RWPE1 (cell line): ENCODE data around the gene MYL4.

Experiments
- CTCF ChIA-PET: fragments of 350-600 bp; sonication (Branson Sonifier 250); formaldehyde crosslinking; extraction: SDS; loops from one replicate; lab custom pipeline; 2021; lab: Yijun Ruan, JAX
- POLR2A ChIA-PET: fragments of 400-600 bp; formaldehyde crosslinking; extraction: SDS; loops from one replicate; lab custom pipeline; 2020; ENCODE audit warnings: antibody characterized with exemption; ENCODE audit not compliant: low non-redundant PET; lab: Yijun Ruan, JAX
- DNase-seq: peaks from one replicate; pipeline ENCODE4 v3.0.0; 2012; ENCODE audit warnings: low spot score
- H3K27ac ChIP-seq: fragments of 450-650 bp; 2 replicates; pipeline ENCODE4 v1.5.1; 2017
- TF ChIP-seq, protein P1 (sequence below): fragments of 450-650 bp; conservative IDR thresholded peaks from 2 replicates; pipeline ENCODE4 v1.5.1; 2017; ENCODE audit warnings: low read depth, mild to moderate bottlenecking

Gene MYL4

DNA sequence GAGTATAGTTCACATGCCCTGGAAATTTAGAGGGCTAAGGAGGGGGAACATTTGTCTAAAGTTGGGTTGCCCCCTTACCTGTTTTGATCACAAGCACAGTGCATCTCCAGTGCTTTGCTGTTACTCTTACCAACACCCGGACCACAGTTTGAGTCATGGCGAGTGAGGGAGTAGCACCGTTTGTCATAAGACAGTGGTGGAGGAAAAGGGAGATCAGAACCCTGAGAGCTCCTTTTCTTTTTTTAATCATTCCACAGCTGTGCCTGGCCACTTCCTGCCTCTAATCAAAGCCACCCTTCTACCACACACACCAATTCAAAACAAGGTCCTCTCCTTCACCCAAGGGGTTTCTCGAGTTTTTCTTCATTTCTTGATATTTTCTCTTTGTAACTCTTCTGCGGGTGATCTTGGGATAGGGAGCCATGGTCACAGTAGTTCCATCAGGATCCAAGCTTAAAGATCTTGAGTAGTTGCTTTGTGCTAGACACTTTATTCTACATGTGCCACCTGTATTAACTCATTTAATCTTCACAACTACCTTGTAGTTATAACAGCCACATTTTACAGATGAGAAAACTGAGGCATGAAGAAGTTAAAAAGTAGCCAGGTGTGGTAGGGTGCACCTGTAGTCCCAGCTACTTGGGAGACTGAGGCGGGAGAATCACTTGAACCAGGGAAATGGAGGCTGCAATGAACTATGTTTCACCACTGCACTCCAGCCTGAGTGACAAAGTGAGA is 5.0 kb upstream of the MYL4 start:
- CTCF ChIA-PET, result no interaction called here
- DNase-seq, result no peak
- POLR2A ChIA-PET, result no interaction called here
- TF ChIP-seq, protein P1, sequence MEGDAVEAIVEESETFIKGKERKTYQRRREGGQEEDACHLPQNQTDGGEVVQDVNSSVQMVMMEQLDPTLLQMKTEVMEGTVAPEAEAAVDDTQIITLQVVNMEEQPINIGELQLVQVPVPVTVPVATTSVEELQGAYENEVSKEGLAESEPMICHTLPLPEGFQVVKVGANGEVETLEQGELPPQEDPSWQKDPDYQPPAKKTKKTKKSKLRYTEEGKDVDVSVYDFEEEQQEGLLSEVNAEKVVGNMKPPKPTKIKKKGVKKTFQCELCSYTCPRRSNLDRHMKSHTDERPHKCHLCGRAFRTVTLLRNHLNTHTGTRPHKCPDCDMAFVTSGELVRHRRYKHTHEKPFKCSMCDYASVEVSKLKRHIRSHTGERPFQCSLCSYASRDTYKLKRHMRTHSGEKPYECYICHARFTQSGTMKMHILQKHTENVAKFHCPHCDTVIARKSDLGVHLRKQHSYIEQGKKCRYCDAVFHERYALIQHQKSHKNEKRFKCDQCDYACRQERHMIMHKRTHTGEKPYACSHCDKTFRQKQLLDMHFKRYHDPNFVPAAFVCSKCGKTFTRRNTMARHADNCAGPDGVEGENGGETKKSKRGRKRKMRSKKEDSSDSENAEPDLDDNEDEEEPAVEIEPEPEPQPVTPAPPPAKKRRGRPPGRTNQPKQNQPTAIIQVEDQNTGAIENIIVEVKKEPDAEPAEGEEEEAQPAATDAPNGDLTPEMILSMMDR, result no peak
- no peak overlapping the region for H3K27ac ChIP-seq

DNA sequence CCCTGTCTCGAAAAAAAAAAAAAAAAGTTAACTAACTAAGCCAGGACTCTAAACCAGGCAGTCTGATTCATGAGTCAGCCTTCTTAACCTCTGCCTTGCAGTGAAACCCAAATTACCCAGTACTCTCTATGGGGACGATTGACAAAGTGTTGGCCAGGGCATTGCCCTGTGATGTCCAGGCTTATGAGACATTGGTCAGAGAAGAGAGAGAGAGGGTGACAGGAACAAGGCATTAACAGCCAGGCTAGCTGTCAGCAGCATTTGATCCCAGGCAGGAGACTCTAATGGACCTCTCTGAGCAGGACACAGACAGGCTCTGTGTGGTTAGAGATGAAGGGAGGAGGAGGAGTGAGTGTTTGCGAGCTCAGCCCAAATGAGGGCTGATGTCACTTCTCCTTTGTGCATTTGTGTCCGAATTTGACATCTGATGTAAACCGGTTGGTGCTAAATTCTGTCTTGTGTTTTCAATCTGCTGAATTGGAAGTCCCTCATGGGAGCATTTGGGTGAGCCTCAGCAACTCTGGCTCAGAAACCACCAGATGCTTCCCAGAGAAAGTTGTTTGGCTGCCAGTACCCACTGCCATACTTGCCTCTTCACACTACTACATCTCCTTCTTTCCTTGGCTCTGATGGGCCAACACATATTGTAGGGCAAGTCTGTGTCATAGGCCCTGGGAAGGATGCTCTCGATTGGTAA is 4.3 kb upstream of the MYL4 start:
- POLR2A ChIA-PET, result no interaction called here
- DNase-seq, result no peak
- no peak overlapping the region for H3K27ac ChIP-seq
- CTCF ChIA-PET, result no interaction called here
- TF ChIP-seq, protein P1, result no peak

DNA sequence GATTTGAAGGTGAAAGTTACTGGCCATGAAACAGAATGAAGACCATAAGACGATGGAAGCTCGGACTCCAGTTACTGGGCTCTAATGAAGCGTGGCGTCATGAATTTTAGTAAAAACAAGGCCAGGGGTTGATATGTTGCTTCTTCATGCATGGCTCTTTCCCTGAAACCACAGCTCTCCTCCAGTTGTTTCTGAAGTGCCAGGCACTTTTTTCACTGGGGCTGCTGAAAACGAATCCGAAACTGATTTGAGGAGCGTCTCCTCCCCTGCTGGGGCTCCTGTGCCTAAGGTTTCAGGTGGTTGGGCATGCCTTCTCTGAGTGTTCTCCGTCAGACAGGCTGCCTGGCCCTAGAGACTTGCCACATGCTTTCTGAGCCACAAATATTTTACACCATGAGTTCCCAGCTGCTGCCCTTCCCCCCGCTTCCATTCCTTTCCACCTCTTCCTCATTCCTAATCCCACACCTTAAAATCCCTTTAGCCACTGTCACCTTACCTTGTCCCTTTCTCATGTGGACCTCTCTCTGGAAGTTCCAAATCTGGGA is 3.7 kb upstream of the MYL4 start:
- TF ChIP-seq, protein P1, result no peak
- POLR2A ChIA-PET, result no interaction called here
- H3K27ac ChIP-seq, result no peak overlapping the region
- CTCF ChIA-PET, result interaction anchor here (0.6 kb wide), 1 partner anchor 30 kb away, joined by 3 read pairs; no protein-coding TSS in a partner anchor
- DNase-seq, result peak; percentile 22

DNA sequence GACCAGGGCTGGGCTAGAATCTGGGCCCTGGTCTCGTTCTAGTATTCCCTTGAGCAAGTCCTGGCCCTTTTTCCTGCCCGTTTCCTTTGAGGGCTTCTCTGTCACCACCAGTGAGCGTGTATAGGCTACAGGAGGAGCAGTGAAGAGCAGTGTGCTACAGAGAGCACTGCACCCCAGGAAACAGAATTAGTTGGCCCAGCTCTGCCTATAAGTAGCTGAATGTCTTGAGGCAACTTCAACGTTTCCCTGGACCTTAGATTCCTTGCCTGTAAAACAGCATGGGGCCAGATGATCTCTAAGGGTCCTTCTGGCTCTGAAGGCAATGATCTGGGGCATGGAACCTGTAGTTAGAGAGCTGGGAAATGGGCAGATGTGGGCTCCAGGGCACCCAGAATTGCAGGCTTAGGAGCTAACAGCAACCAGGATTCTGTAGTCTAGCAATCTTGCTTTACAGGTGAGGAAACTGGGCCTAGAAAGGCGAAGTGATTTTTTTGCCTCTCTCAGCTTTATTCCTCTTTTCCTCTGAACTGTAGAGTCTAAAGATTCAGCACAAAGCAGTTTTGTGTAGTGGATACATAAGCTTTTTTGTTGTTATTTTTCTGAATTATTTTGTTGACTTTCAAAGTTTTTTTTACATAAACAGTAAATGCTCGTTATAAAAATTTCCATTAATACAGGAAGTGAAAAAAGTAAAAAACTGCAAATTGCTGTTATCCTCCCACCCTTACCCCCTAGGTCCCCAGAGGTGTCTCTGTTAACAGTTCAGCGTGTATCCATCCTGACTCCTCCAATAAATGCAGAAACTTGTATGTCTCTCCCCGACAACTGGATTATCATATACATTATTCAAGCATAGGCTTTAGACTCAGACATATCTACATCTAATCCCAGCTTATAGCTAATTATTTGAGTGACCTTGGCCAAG is 1.7 kb upstream of the MYL4 start:
- DNase-seq, result no peak
- CTCF ChIA-PET, result interaction anchor here (0.6 to 0.7 kb wide), 2 partner anchors 26 to 46 kb away, joined by 3 to 4 read pairs; no protein-coding TSS in a partner anchor
- H3K27ac ChIP-seq, result no peak overlapping the region
- TF ChIP-seq, protein P1, result no peak
- POLR2A ChIA-PET, result interaction anchor here (0.6 kb wide), 1 partner anchor 58 kb away, joined by 8 read pairs; no protein-coding TSS in a partner anchor

DNA sequence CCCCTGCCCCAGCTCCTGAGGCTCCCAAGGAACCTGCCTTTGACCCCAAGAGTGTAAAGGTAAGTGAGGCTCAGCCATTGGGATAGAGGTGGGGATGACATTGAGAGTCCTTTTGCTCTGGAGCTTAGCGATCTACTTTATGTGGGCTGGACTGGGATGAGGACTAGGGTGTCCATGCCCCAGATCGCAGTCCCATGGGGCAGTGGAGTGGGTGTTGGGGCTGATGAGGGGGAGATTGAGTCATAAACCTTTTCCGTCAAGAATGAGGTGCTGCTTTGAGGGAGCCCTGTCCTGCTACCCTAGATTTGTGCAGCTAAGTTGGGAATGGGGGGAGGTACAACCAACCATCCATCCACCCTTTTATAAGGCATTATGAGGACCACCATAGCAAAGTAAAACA is 351 bp downstream of the MYL4 start:
- TF ChIP-seq, protein P1, result no peak
- no peak for DNase-seq
- H3K27ac ChIP-seq, result no peak overlapping the region
- POLR2A ChIA-PET, result no interaction called here
- CTCF ChIA-PET, result no interaction called here

DNA sequence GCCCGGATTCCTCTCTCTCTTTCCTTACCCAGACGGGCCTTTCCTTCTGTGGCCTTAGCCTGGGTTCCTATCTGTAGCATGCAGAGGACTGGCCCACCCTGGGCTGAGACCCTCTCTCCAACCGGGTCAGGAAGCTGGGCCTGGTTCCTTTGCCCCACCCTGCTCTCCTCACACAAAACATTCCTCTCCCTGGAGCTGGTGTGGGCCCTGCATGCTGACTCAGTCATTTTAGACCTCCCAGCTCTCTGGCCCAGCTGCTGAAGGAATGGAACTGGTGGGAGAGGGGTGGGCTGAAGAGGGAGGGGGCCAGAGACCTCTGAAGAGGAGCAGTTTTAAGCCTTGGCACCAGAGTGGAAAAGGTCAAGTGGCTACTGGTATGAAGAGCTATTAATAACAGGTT is 957 bp downstream of the MYL4 start:
- no peak overlapping the region for H3K27ac ChIP-seq
- CTCF ChIA-PET, result interaction anchor here (0.6 kb wide), 1 partner anchor 65 kb away, joined by 7 read pairs; no protein-coding TSS in a partner anchor
- DNase-seq, result no peak
- POLR2A ChIA-PET, result no interaction called here
- TF ChIP-seq, protein P1, result no peak
